Measurements from ENCODE around the gene ST8SIA2. TPM values are rescaled to one million over a fixed set of nuclear protein-coding genes. Genes with fewer than 3 reads are reported as not detected.

The ST8SIA2 gene, protein sequence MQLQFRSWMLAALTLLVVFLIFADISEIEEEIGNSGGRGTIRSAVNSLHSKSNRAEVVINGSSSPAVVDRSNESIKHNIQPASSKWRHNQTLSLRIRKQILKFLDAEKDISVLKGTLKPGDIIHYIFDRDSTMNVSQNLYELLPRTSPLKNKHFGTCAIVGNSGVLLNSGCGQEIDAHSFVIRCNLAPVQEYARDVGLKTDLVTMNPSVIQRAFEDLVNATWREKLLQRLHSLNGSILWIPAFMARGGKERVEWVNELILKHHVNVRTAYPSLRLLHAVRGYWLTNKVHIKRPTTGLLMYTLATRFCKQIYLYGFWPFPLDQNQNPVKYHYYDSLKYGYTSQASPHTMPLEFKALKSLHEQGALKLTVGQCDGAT
- total RNA-seq, result 2.4 to 6.2 TPM (median 4.5 TPM) in 3 replicates
- long read RNA-seq, full-length matches to known transcripts, result 3 of 11 reads
- long read RNA-seq, partial matches to known transcripts, result 1 of 11 reads
- long read RNA-seq, other reads (novel, unspliced or antisense), result 7 of 11 reads

- DNase-seq (ENCODE audit: low spot score), result no peak
- Mint-ChIP-seq H3K27ac (ENCODE audit: unreplicated experiment) (no peak within 1 kb of the TSS), H3K4me1 (ENCODE audit: low read depth) (peaks cover 18% of the 10 kb centered on the region), H3K27me3 (ENCODE audit: low read depth) (peaks cover 56% of the 10 kb centered on the region), H3K36me3 (ENCODE audit: low read depth) (no peaks in the 10 kb centered on the region), H3K9me3 (ENCODE audit: low read depth) (no peaks in the 10 kb centered on the region), H3K4me3 (ENCODE audit: unreplicated experiment) (peak within 1 kb of the TSS; percentile 87)
- no peak for TF ChIP-seq CTCF (IDR thresholded peaks at IDR 0.05)
Observed at GRCh38 chr15:92393071-92393979, at the start of gene ST8SIA2. Gene ST8SIA2 (plus strand): TSS chr15:92393881. CDS start chr15:92394065, 184 bp downstream.

- no peak for DNase-seq (ENCODE audit: low spot score)
- H3K4me1 Mint-ChIP-seq (ENCODE audit: low read depth), result no peaks in the 10 kb centered on the region
- H3K9me3 Mint-ChIP-seq (ENCODE audit: low read depth), result peaks cover 2% of the 10 kb centered on the region
- H3K27ac Mint-ChIP-seq (ENCODE audit: unreplicated experiment), result no peak overlapping the region
- H3K4me3 Mint-ChIP-seq (ENCODE audit: unreplicated experiment), result no peak overlapping the region
- H3K27me3 Mint-ChIP-seq (ENCODE audit: low read depth), result peaks cover 49% of the 10 kb centered on the region
- TF ChIP-seq CTCF (IDR thresholded peaks at IDR 0.05), result no peak
- H3K36me3 Mint-ChIP-seq (ENCODE audit: low read depth), result no peaks in the 10 kb centered on the region
Observed at GRCh38 chr15:92343924-92344643, 49.6 kb upstream of the ST8SIA2 start.

DNA sequence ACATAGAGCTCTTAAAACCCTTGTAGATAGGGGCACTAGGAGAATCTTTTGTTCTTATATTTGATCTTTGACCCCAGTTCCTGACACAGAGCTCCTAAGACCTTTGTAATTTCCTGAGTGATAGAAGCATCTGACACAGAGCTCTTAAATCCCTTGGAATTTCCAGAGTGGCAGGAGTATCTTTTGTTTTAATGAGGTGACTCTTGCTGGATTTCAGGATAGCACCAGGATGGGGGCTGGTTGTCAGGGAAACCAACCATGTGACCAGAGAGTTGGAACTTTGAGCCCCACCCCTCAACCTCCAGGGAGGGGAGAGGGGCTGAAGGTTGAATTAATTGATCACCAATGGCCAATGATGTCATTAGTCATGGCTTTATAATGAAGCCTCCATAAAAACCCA is 47.6 kb upstream of the ST8SIA2 start:
- H3K27ac Mint-ChIP-seq (ENCODE audit: unreplicated experiment), result no peak overlapping the region
- H3K9me3 Mint-ChIP-seq (ENCODE audit: low read depth), result peaks cover 6% of the 10 kb centered on the region
- TF ChIP-seq CTCF (IDR thresholded peaks at IDR 0.05), result no peak
- H3K36me3 Mint-ChIP-seq (ENCODE audit: low read depth), result no peaks in the 10 kb centered on the region
- no peak overlapping the region for H3K4me3 Mint-ChIP-seq (ENCODE audit: unreplicated experiment)
- no peaks in the 10 kb centered on the region for H3K4me1 Mint-ChIP-seq (ENCODE audit: low read depth)
- peaks cover 62% of the 10 kb centered on the region for H3K27me3 Mint-ChIP-seq (ENCODE audit: low read depth)
- DNase-seq (ENCODE audit: low spot score), result no peak

GRCh38 chr15:92355307-92355706 is 38.4 kb upstream of the ST8SIA2 start:
- TF ChIP-seq CTCF (IDR thresholded peaks at IDR 0.05), result no peak
- H3K27ac Mint-ChIP-seq (ENCODE audit: unreplicated experiment), result no peak overlapping the region
- H3K4me1 Mint-ChIP-seq (ENCODE audit: low read depth), result no peaks in the 10 kb centered on the region
- H3K9me3 Mint-ChIP-seq (ENCODE audit: low read depth), result no peaks in the 10 kb centered on the region
- no peak for DNase-seq (ENCODE audit: low spot score)
- peaks cover 31% of the 10 kb centered on the region for H3K27me3 Mint-ChIP-seq (ENCODE audit: low read depth)
- no peak overlapping the region for H3K4me3 Mint-ChIP-seq (ENCODE audit: unreplicated experiment)
- no peaks in the 10 kb centered on the region for H3K36me3 Mint-ChIP-seq (ENCODE audit: low read depth)

All from chondrocyte (in vitro differentiated cells).